Stimulated activated CD8-positive, alpha-beta memory T cell treated with anti-CD3 and anti-CD28 coated beads, Interleukin-15, amount 100 ng/mL, for 1 hour (primary cell): ENCODE data around the gene PSMA7.
A peak's percentile ranks its signal among the peaks of the same experiment; 100 is the strongest.

Source experiments
- DNase-seq: peaks from one replicate; pipeline ENCODE4 v3.0.0-alpha.2; 2020; ENCODE audit warnings: low read depth

Gene PSMA7

GRCh38 chr20:62136283-62137091 is 6.7 kb downstream of the PSMA7 start:
- peak; percentile 56 for DNase-seq

GRCh38 chr20:62135573-62136266 is 7.5 kb downstream of the PSMA7 start:
- no peak for DNase-seq

- no peak for DNase-seq
Observed at GRCh38 chr20:62134735-62135231, 8.4 kb downstream of the PSMA7 start.

- no peak for DNase-seq
Observed at GRCh38 chr20:62133864-62134263, 9.3 kb downstream of the PSMA7 start.

- no peak for DNase-seq
Observed at GRCh38 chr20:62133051-62133845, 9.9 kb downstream of the PSMA7 start.

- DNase-seq = no peak
Observed at GRCh38 chr20:62132421-62132820, 10.8 kb downstream of the PSMA7 start.

- DNase-seq = no peak
Observed at GRCh38 chr20:62131560-62132320, 11.5 kb downstream of the PSMA7 start.

- DNase-seq = no peak
Observed at GRCh38 chr20:62129731-62130531, 13.3 kb downstream of the PSMA7 start.

GRCh38 chr20:62128502-62128901 is 14.7 kb downstream of the PSMA7 start:
- DNase-seq = no peak

- DNase-seq = no peak
Observed at GRCh38 chr20:62127799-62128198, 15.4 kb downstream of the PSMA7 start.

GRCh38 chr20:62126141-62126540 is 17.1 kb downstream of the PSMA7 start:
- DNase-seq = no peak

- no peak for DNase-seq
Observed at GRCh38 chr20:62123450-62124118, 19.6 kb downstream of the PSMA7 start.

GRCh38 chr20:62122654-62123449 is 20.3 kb downstream of the PSMA7 start:
- DNase-seq = no peak

GRCh38 chr20:62121776-62122653 is 21.2 kb downstream of the PSMA7 start, which contains the start of gene LSM14B:
TSS of gene LSM14B (plus strand) at chr20:62122475. CDS start at chr20:62122667, 192 bp downstream.
- peak; percentile 87 for DNase-seq

- no peak for DNase-seq
Observed at GRCh38 chr20:62120990-62121775, 22.0 kb downstream of the PSMA7 start.

- DNase-seq = no peak
Observed at GRCh38 chr20:62120365-62120762, 22.8 kb downstream of the PSMA7 start.

- no peak for DNase-seq
Observed at GRCh38 chr20:62119591-62120364, 23.4 kb downstream of the PSMA7 start.
